Panc1 (cell line): ENCODE data around the gene CNTNAP4.

Source experiments
- CTCF ChIP-seq: fragments of 450-650 bp; IDR thresholded peaks from 2 replicates; pipeline ENCODE4 v1.5.1; 2017; ENCODE audit warnings: mild to moderate bottlenecking
- POLR2AphosphoS5 ChIP-seq: IDR thresholded peaks from 2 replicates; pipeline ENCODE4 v1.6.1; 2012; ENCODE audit warnings: mild to moderate bottlenecking, low read depth, low read length, moderate library complexity
- REST ChIP-seq, 2 experiments: IDR thresholded peaks; 2 replicates each; pipeline ENCODE4 v1.6.1; 2011 to 2012; ENCODE audit warnings: low read depth in 2 of 2, control low read depth in 1 of 2, low read length in 1 of 2, mild to moderate bottlenecking in 1 of 2, moderate library complexity in 1 of 2; ENCODE audit not compliant: insufficient read depth in 1 of 2

- no peak for TF ChIP-seq CTCF
- no peak for TF ChIP-seq POLR2AphosphoS5
- TF ChIP-seq REST (IDR thresholded peaks at IDR 0.05; ENCODE audit: insufficient read depth in 1 of 2, low read depth in 2 of 2, low read length in 1 of 2), result no peak
Measured at GRCh38 chr16:76386784-76387183, 109.6 kb downstream of the CNTNAP4 start.
